Gastrocnemius medialis (tissue), 4 donors: Measurements from ENCODE around the gene AATK. TPM values are rescaled to one million over a fixed set of nuclear protein-coding genes. Genes with fewer than 3 reads are reported as not detected.

Experiments
- ATAC-seq, 2 donors: fragments of 150-250 bp; one replicate each; pipeline ENCODE4 v1.9.1; 2016
- DNase-seq, 2 donors: peaks; one replicate each; pipeline ENCODE4 v3.0.0-alpha.2; 2019
- H3K27ac ChIP-seq, 4 donors: fragments of 200-600 bp; sonication (generic); 1 replicate in 1 of 4; 2 replicates in 3 of 4; pipeline ENCODE4 v1.5.1; 2016 to 2018; ENCODE audit warnings: mild to moderate bottlenecking in 2 of 4, moderate library complexity in 1 of 4
- H3K27me3 ChIP-seq, 3 donors: fragments of 200-600 bp; sonication (generic) in 2 of 3; 1 replicate in 1 of 3; 2 replicates in 2 of 3; pipeline versions ENCODE4 v1.5.1 to v1.6.0; 2016 to 2019; ENCODE audit warnings: mild to moderate bottlenecking in 1 of 3, moderate library complexity in 1 of 3
- H3K36me3 ChIP-seq, 2 donors: fragments of 200-600 bp; sonication (generic) in 1 of 2; one replicate each; pipeline ENCODE4 v1.5.1; 2017 to 2018
- H3K4me1 ChIP-seq, 2 donors: fragments of 200-600 bp; sonication (generic) in 1 of 2; one replicate each; pipeline ENCODE4 v1.5.1; 2016 to 2017; ENCODE audit warnings: mild to moderate bottlenecking in 2 of 2
- H3K4me3 ChIP-seq, 4 donors: fragments of 200-600 bp; sonication (generic) in 3 of 4; 1 replicate in 1 of 4; 2 replicates in 3 of 4; pipeline ENCODE4 v1.5.1; 2016 to 2019; ENCODE audit warnings: mild to moderate bottlenecking in 2 of 4
- H3K9me3 ChIP-seq, 3 donors: fragments of 200-600 bp; sonication (generic) in 2 of 3; 1 replicate in 1 of 3; 2 replicates in 2 of 3; pipeline ENCODE4 v1.5.1; 2016 to 2019
- POLR2A ChIP-seq, 2 donors: fragments of 450-650 bp; IDR thresholded peaks; one replicate each; pipeline ENCODE4 v1.6.1; 2017; ENCODE audit warnings: antibody characterized with exemption in 2 of 2, mild to moderate bottlenecking in 2 of 2, moderate library complexity in 2 of 2
- in situ Hi-C, 4 donors: fragments of 200-750 bp; cut with MboI; loops; one replicate each; pipeline versions ENCODE4 v1.15.0 to v1.8.0; 2017; ENCODE audit warnings: low sequenced_read_pairs in 4 of 4
- intact Hi-C: fragments of 100-400 bp; cut with DNase I; formaldehyde crosslinking; loops from one replicate; pipeline ENCODE4 v1.15.1; 2023; ENCODE audit warnings: low total_unique reads
- total RNA-seq, 4 donors: library from RNA; depleted of rRNA; stranded (reverse); fragments of >200 nt; gene quantifications; one replicate each; pipeline versions ENCODE4 v1.1.0 to v1.2.3, GENCODE V29; 2016
- TF ChIP-seq, protein P1 (sequence below), 5 experiments: fragments of 450-650 bp in 3 of 5; fragments of 200-600 bp in 2 of 5; sonication (generic) in 2 of 5; IDR thresholded peaks in 4 of 5; conservative IDR thresholded peaks in 1 of 5; 1 replicate in 4 of 5; 2 replicates in 1 of 5; pipeline ENCODE4 v1.5.1; 2016 to 2019; ENCODE audit warnings: antibody characterized with exemption in 5 of 5, mild to moderate bottlenecking in 3 of 5, moderate library complexity in 3 of 5

The AATK gene
- total RNA-seq, 4 donors from 2014 or later: 0.10 to 1.3 (median 0.80) TPM

DNA sequence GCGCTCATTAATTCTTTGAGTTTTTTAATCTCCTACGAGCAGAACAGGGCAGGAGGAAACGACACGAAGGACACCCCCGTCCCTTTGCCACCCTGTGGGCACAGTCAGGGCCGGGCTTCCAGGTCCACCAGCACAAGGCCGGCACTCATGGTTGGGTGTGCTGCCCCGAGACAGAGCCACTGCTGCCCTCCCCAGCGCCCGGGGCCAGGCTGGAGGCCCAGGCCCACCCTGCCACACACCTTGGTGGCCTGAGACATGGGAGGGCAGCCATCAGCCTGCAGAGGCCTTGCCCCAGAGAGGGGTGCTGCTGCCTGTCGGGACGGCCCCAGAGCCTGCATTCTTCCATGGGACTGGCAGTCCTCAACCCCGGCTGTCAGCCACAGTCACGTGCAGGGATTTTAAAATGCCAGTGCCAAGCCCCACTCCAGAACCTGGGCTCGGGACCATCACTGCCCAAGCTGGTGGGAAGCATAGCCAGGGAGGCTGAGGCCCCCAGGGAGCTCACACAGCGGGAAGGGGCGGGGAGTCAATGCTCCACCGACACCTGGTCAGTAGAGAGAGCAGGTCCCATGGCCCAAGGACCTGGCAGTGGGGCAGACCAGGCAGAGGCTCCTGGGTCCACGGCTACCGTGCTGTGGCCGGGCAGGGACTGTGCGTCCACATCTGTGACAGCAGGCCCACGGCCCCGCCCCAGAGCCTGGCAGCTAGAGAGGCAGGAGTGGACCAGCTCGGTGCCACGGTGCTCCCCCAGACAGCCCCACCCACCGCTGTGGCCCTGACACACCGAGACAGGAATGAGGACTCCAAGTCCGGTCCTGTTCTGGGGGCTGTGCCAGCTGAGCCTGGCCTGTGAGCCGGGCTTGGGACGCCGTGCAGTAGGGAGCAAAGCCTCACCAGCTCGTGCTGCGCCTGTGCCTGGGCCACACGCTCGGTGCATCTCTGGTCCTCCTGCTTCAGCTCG lies 29.2 kb upstream of the AATK start:
- Histone ChIP-seq H3K4me3 (no peak overlapping the region), H3K27me3 (no peaks in the 10 kb centered on the region), H3K9me3 (no peaks in the 10 kb centered on the region), H3K27ac (no peak overlapping the region), H3K36me3 (no peaks in the 10 kb centered on the region), H3K4me1 (no peaks in the 10 kb centered on the region)
- ATAC-seq (no peak), DNase-seq (no peak)
- in situ Hi-C loops: no loop called here
- TF ChIP-seq, protein P1, sequence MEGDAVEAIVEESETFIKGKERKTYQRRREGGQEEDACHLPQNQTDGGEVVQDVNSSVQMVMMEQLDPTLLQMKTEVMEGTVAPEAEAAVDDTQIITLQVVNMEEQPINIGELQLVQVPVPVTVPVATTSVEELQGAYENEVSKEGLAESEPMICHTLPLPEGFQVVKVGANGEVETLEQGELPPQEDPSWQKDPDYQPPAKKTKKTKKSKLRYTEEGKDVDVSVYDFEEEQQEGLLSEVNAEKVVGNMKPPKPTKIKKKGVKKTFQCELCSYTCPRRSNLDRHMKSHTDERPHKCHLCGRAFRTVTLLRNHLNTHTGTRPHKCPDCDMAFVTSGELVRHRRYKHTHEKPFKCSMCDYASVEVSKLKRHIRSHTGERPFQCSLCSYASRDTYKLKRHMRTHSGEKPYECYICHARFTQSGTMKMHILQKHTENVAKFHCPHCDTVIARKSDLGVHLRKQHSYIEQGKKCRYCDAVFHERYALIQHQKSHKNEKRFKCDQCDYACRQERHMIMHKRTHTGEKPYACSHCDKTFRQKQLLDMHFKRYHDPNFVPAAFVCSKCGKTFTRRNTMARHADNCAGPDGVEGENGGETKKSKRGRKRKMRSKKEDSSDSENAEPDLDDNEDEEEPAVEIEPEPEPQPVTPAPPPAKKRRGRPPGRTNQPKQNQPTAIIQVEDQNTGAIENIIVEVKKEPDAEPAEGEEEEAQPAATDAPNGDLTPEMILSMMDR (IDR thresholded peaks at IDR 0.05 in 4 of 5, conservative IDR thresholded peaks at IDR 0.05 in 1 of 5): no peak
- TF ChIP-seq POLR2A (IDR thresholded peaks at IDR 0.05): no peak
- intact Hi-C loops: no loop called here

DNA sequence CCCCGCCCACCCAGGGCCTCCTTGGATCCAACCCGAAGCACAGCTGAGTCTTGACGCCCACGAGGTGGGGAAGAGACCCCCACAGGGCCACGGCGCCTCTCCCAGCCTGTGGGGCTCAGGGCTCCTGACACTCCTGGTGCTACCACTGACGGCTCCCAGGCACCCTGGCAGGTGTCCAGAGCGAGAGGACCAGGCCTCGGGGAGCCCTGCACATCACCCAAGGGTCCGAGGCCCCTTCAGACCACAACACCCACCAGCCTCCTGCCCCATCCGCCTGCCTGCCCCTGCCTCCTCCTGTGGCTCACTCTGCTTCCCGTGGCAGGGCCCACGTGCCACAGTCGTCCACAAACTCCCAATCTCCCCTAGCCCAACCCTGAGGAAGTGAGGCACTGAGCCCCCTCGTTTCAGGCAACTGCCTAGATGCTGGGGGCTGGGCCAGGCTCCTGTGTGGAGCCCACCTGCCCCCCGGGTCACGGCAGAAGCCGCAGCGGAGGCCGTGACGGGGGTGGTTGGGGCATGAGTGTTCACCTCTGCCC lies 28.3 kb upstream of the AATK start:
- Histone ChIP-seq H3K27ac (no peak overlapping the region), H3K4me1 (no peaks in the 10 kb centered on the region), H3K4me3 (no peak overlapping the region), H3K9me3 (no peaks in the 10 kb centered on the region), H3K36me3 (no peaks in the 10 kb centered on the region), H3K27me3 (no peaks in the 10 kb centered on the region)
- no peak for TF ChIP-seq POLR2A (IDR thresholded peaks at IDR 0.05)
- TF ChIP-seq, protein P1 (IDR thresholded peaks at IDR 0.05 in 4 of 5, conservative IDR thresholded peaks at IDR 0.05 in 1 of 5): no peak
- in situ Hi-C loops: no loop called here
- DNase-seq (no peak), ATAC-seq (no peak)
- intact Hi-C loops: no loop called here

DNA sequence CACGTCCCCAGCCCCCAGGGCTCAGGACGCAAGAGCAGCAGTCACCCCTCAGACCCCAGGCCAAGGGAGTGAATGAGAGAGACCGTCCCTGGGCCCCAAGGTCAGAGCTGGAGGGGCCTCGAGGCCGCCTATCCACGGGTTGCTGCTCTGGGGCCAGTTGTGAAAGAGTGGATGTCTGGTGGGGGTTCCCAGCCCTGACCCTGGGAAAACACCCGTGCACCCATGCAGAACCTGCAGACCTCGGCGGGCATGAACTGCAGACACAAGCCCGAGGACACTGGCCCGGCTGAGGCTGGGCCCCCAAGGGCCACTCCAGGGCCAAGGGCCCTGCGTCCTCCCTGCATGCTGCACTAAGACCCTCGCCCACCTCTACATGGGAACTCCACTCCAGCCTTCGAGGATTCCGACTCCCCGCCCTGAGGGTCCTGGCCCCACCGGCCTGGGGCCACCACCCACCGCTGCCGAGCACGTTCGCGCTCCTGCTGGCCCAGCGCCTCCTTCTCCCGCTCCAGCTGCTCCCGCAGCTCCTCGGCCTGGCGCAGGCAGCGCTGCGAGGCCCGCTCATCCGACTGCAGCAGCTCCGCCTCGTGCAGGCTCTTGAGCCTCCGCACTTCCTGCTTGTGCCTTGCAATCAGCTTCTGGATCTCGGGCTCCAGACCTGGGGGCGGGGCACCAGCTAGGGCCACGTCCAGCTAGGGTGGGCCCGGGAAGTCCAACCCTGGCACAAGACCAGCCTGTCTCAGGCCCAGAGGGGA lies 27.6 kb upstream of the AATK start:
- no peak for ATAC-seq
- H3K4me3 ChIP-seq: no peak overlapping the region
- H3K27me3 ChIP-seq: no peaks in the 10 kb centered on the region
- H3K9me3 ChIP-seq: no peaks in the 10 kb centered on the region
- H3K4me1 ChIP-seq: no peaks in the 10 kb centered on the region
- in situ Hi-C loops: no loop called here
- H3K36me3 ChIP-seq: no peaks in the 10 kb centered on the region
- H3K27ac ChIP-seq: no peak overlapping the region
- no peak for DNase-seq
- intact Hi-C loops: no loop called here
- no peak for TF ChIP-seq POLR2A (IDR thresholded peaks at IDR 0.05)

DNA sequence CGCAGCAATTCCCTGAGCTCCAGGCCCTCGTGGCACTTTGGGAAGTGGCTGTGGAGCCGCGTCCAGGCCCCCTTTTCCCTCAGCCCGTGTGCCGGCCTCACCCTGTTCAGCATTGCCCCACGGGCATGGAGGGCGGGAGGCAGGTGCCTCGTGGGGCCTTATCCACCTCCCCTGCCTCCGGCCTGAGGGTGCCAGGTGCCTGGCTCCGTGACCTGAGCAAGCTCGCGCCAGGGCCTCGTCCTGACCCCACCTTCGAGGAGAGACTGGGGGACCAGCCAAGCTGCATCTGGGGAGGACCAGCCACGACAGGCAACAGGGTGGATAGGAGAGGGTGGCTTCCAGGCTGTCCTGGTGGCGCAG lies 27.0 kb upstream of the AATK start:
- Histone ChIP-seq H3K9me3 (no peaks in the 10 kb centered on the region), H3K27ac (no peak overlapping the region), H3K36me3 (no peaks in the 10 kb centered on the region), H3K4me3 (no peak overlapping the region), H3K27me3 (no peaks in the 10 kb centered on the region), H3K4me1 (no peaks in the 10 kb centered on the region)
- no peak for DNase-seq
- intact Hi-C loops: no loop called here
- in situ Hi-C loops: no loop called here
- ATAC-seq: no peak
- TF ChIP-seq POLR2A (IDR thresholded peaks at IDR 0.05): no peak
- TF ChIP-seq, protein P1 (IDR thresholded peaks at IDR 0.05 in 4 of 5, conservative IDR thresholded peaks at IDR 0.05 in 1 of 5): no peak
